C4-2B (cell line): Measurements from ENCODE around the gene UPK3BL2.
"Not testable (repeated sequence)": the region's sequence is repeated elsewhere in the genome, so short reads cannot be mapped to it uniquely, and the experiment has no call there.

Experiments used
- CTCF ChIP-seq: fragments of 450-650 bp; conservative IDR thresholded peaks from 2 replicates; pipeline ENCODE4 v1.5.1; 2017; ENCODE audit warnings: mild to moderate bottlenecking
- ZFX ChIP-seq: fragments of 450-650 bp; IDR thresholded peaks from 2 replicates; pipeline ENCODE4 v1.6.1; 2017

GRCh38 chr7:102576363-102576762 lies 32.9 kb upstream of the UPK3BL2 start:
- not testable (repeated sequence) for TF ChIP-seq CTCF, ZFX
